Neural cell (in vitro differentiated cells): ENCODE measurements around the gene FMN2. TPM values are rescaled to one million over a fixed set of nuclear protein-coding genes. Genes with fewer than 3 reads are reported as not detected.

Experiments
- H2AFZ ChIP-seq: fragments of 200-600, 300-800 bp; sonication (generic), shearing (Covaris generic); 2 replicates; pipeline ENCODE4 v1.6.0; 2014; ENCODE audit warnings: low read depth, mild to moderate bottlenecking, antibody characterized with exemption, low read length, moderate library complexity
- H3F3A ChIP-seq: fragments of 200-600 bp; shearing (Covaris generic); 2 replicates; pipeline ENCODE4 v1.6.1; 2016; ENCODE audit warnings: mild to moderate bottlenecking, moderate library complexity, mixed read lengths, antibody characterized with exemption, low read length; ENCODE audit not compliant: insufficient read depth, poor library complexity, severe bottlenecking
- H3K27ac ChIP-seq: fragments of 200-600, 300-800 bp; sonication (generic), shearing (Covaris generic); 2 replicates; pipeline ENCODE4 v1.5.1; 2014; ENCODE audit warnings: mild to moderate bottlenecking, low read length, moderate library complexity
- H3K27me3 ChIP-seq: fragments of 300-800, 200-600 bp; sonication (generic), shearing (Covaris generic); 2 replicates; pipeline ENCODE4 v1.6.0; 2014; ENCODE audit warnings: mild to moderate bottlenecking, low read depth, low read length, moderate library complexity; ENCODE audit not compliant: insufficient read depth
- H3K36me3 ChIP-seq: fragments of 300-800, 200-600 bp; sonication (generic), shearing (Covaris generic); 2 replicates; pipeline ENCODE4 v1.5.1; 2014; ENCODE audit warnings: mild to moderate bottlenecking, antibody characterized with exemption, low read length, moderate library complexity; ENCODE audit not compliant: insufficient read depth
- H3K4me2 ChIP-seq: fragments of 300-800, 200-600 bp; sonication (generic), shearing (Covaris generic); 2 replicates; pipeline ENCODE4 v1.6.0; 2014; ENCODE audit warnings: mild to moderate bottlenecking, low read length
- H3K4me3 ChIP-seq: fragments of 300-800, 200-600 bp; sonication (generic), shearing (Covaris generic); 2 replicates; pipeline ENCODE4 v1.5.1; 2014; ENCODE audit warnings: mild to moderate bottlenecking, low read length, moderate library complexity
- H3K79me2 ChIP-seq: fragments of 200-600 bp; shearing (Covaris generic); replicated peaks from 2 replicates; pipeline ENCODE4 v1.6.0; 2014; ENCODE audit warnings: mild to moderate bottlenecking, low read length, moderate library complexity; ENCODE audit not compliant: insufficient read depth
- H3K9ac ChIP-seq: fragments of 300-800, 200-600 bp; sonication (generic), shearing (Covaris generic); 2 replicates; pipeline ENCODE4 v1.6.1; 2016; ENCODE audit warnings: mild to moderate bottlenecking, low read length, mixed read lengths
- H3K9me2 ChIP-seq: fragments of 200-600 bp; shearing (Covaris generic); 2 replicates; pipeline ENCODE4 v1.6.1; 2016; ENCODE audit warnings: mild to moderate bottlenecking, low read length, mixed read lengths; ENCODE audit not compliant: insufficient read depth
- H3K9me3 ChIP-seq: fragments of 200-600, 300-800 bp; sonication (generic), shearing (Covaris generic); 2 replicates; pipeline ENCODE4 v1.6.1; 2016; ENCODE audit warnings: mild to moderate bottlenecking, mixed run types, low read length, moderate library complexity, mixed read lengths
- H4K20me1 ChIP-seq: fragments of 200-600 bp; shearing (Covaris generic); 2 replicates; pipeline ENCODE4 v1.6.1; 2016; ENCODE audit warnings: mild to moderate bottlenecking, mixed run types; ENCODE audit not compliant: insufficient read depth
- CTCF ChIP-seq: fragments of 450-650 bp; IDR thresholded peaks from 2 replicates; pipeline ENCODE4 v1.5.1; 2014; ENCODE audit warnings: antibody characterized with exemption, mild to moderate bottlenecking, moderate library complexity; ENCODE audit not compliant: poor library complexity, severe bottlenecking
- EP300 ChIP-seq: fragments of 450-650 bp; conservative IDR thresholded peaks from 2 replicates; pipeline ENCODE4 v1.6.1; 2014; ENCODE audit warnings: antibody characterized with exemption, mild to moderate bottlenecking, moderate library complexity; ENCODE audit not compliant: poor library complexity, severe bottlenecking
- EZH2 ChIP-seq: fragments of 200-600, 300-800 bp; shearing (Covaris generic), sonication (generic); IDR thresholded peaks from 2 replicates; pipeline ENCODE4 v1.6.1; 2014; ENCODE audit warnings: antibody characterized with exemption, low read length, borderline replicate concordance, mild to moderate bottlenecking; ENCODE audit not compliant: insufficient read depth, poor library complexity, severe bottlenecking
- MXI1 ChIP-seq: fragments of 450-650 bp; conservative IDR thresholded peaks from 2 replicates; pipeline ENCODE4 v1.6.1; 2014; ENCODE audit warnings: antibody characterized with exemption, mild to moderate bottlenecking; ENCODE audit not compliant: poor library complexity, severe bottlenecking
- POLR2AphosphoS5 ChIP-seq: IDR thresholded peaks from 2 replicates; pipeline ENCODE4 v1.6.1; 2012
- RAD21 ChIP-seq: fragments of 450-650 bp; conservative IDR thresholded peaks from 2 replicates; pipeline ENCODE4 v1.6.1; 2014; ENCODE audit warnings: antibody characterized with exemption, mild to moderate bottlenecking, moderate library complexity
- REST ChIP-seq: IDR thresholded peaks from 2 replicates; pipeline ENCODE4 v1.6.1; 2012; ENCODE audit warnings: borderline replicate concordance
- SMC3 ChIP-seq: fragments of 450-650 bp; conservative IDR thresholded peaks from 2 replicates; pipeline ENCODE4 v1.6.1; 2014; ENCODE audit warnings: antibody characterized with exemption, mild to moderate bottlenecking, moderate library complexity; ENCODE audit not compliant: poor library complexity
- TAF1 ChIP-seq: IDR thresholded peaks from 2 replicates; pipeline ENCODE4 v1.6.1; 2012; ENCODE audit warnings: low read depth
- polyA plus RNA-seq: library from polyadenylated mRNA; depleted of rRNA; stranded (reverse); fragments of >200 nt; gene quantifications from 2 replicates; pipeline ENCODE4 v1.2.3, GENCODE V29; 2014

FMN2 gene
- polyA plus RNA-seq, 1 donor from 2014 or later, result 23.9 TPM

- no peak overlapping the region for H3K4me3 ChIP-seq
- H3K36me3 ChIP-seq, result no peaks in the 10 kb centered on the region
- H3K4me2 ChIP-seq, result no peak overlapping the region
- no peak overlapping the region for H3K9ac ChIP-seq
- H3K9me2 ChIP-seq, result no peaks in the 10 kb centered on the region
- H3K27ac ChIP-seq, result no peak overlapping the region
- H4K20me1 ChIP-seq, result no peaks in the 10 kb centered on the region
- TF ChIP-seq MXI1, result no peak
- TF ChIP-seq RAD21, result no peak
- TF ChIP-seq SMC3, result no peak
- TF ChIP-seq REST, result no peak
- TF ChIP-seq TAF1, result no peak
- TF ChIP-seq EP300, result no peak
- H3K79me2 ChIP-seq, result no peaks in the 10 kb centered on the region
- H3K27me3 ChIP-seq, result no peaks in the 10 kb centered on the region
- no peak overlapping the region for H2AFZ ChIP-seq
- H3K9me3 ChIP-seq, result no peaks in the 10 kb centered on the region
- no peaks in the 10 kb centered on the region for H3F3A ChIP-seq
Measured at GRCh38 chr1:240055936-240056335, 35.7 kb upstream of the FMN2 start.

GRCh38 chr1:240056350-240056749 lies 35.3 kb upstream of the FMN2 start:
- no peak overlapping the region for H3K4me2 ChIP-seq
- H3K9me3 ChIP-seq, result no peaks in the 10 kb centered on the region
- H3K9me2 ChIP-seq, result no peaks in the 10 kb centered on the region
- H3K4me3 ChIP-seq, result no peak overlapping the region
- H2AFZ ChIP-seq, result no peak overlapping the region
- H3K79me2 ChIP-seq, result no peaks in the 10 kb centered on the region
- no peak overlapping the region for H3K27ac ChIP-seq
- H3F3A ChIP-seq, result no peaks in the 10 kb centered on the region
- no peaks in the 10 kb centered on the region for H3K36me3 ChIP-seq
- no peak for TF ChIP-seq POLR2AphosphoS5
- H3K9ac ChIP-seq, result no peak overlapping the region
- no peaks in the 10 kb centered on the region for H4K20me1 ChIP-seq
- H3K27me3 ChIP-seq, result no peaks in the 10 kb centered on the region

- H4K20me1 ChIP-seq, result no peaks in the 10 kb centered on the region
- TF ChIP-seq RAD21 (no peak), EP300 (no peak), EZH2 (no peak), MXI1 (no peak), CTCF (no peak), REST (no peak), POLR2AphosphoS5 (no peak), TAF1 (no peak), SMC3 (no peak)
Measured at GRCh38 chr1:240058049-240058448, 33.6 kb upstream of the FMN2 start.

More at GRCh38 chr1:240058049-240058448, 33.6 kb upstream of the FMN2 start:
- Histone ChIP-seq H3F3A (no peaks in the 10 kb centered on the region), H3K9me2 (no peaks in the 10 kb centered on the region), H3K4me3 (no peak overlapping the region), H3K9ac (no peak overlapping the region), H2AFZ (no peak overlapping the region), H3K4me2 (no peak overlapping the region), H3K79me2 (no peaks in the 10 kb centered on the region), H3K27ac (no peak overlapping the region), H3K36me3 (no peaks in the 10 kb centered on the region), H3K9me3 (no peaks in the 10 kb centered on the region), H3K27me3 (no peaks in the 10 kb centered on the region)
